Measurements from ENCODE around the gene ELL. TPM values are rescaled to one million over a fixed set of nuclear protein-coding genes. Genes with fewer than 3 reads are reported as not detected.

Gene ELL
- polyA plus RNA-seq, 4 donors: 8.3 to 13.8 (median 12.3) TPM

DNA sequence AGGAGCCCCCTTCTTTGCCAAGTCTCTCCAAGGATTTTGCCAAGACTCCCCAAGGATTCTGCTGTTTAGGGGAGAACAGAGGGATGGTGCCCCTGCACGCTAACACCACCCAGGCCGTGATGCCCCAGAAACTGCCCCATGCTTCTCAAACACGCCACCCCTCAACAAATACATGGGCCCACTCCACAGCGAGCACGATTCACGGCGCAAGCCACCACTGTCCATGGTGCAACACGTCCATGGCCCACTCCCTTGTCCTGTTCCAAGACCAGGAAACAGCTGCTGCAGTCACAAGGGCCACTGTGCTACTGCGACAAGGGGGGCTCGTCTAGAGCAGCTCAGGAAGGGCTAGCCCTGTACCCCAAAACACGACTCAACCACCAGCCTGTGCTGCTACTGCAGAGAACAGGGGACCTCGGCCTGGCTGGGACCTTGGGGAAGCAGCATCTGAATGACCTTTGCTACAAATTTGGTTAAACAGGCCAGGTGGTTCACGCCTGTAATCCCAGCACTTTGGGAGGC, 47.4 kb downstream of the ELL start:
- DNase-seq (ENCODE audit: low read depth in 4 of 4, low spot score in 2 of 4): no peak

DNA sequence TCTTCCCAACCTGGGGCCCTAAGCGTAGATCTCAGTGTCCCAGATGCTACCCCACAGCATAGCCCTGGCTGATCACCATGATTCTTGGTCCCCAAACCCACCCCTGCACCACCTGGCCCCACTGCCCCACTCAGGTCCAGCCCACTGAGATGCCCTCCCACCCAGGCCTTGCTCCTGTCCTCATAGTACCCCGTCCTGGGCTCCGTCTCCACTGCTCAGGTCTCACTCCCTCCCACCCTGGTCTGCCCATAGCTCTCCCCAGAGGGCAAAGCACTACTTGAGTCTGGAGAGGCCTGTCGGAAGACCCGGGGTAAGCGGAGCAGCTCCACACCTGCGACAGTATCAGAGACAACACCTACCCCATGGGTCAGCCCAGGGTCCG, 48.2 kb downstream of the ELL start:
- no peak for DNase-seq (ENCODE audit: low read depth in 4 of 4, low spot score in 2 of 4)

DNA sequence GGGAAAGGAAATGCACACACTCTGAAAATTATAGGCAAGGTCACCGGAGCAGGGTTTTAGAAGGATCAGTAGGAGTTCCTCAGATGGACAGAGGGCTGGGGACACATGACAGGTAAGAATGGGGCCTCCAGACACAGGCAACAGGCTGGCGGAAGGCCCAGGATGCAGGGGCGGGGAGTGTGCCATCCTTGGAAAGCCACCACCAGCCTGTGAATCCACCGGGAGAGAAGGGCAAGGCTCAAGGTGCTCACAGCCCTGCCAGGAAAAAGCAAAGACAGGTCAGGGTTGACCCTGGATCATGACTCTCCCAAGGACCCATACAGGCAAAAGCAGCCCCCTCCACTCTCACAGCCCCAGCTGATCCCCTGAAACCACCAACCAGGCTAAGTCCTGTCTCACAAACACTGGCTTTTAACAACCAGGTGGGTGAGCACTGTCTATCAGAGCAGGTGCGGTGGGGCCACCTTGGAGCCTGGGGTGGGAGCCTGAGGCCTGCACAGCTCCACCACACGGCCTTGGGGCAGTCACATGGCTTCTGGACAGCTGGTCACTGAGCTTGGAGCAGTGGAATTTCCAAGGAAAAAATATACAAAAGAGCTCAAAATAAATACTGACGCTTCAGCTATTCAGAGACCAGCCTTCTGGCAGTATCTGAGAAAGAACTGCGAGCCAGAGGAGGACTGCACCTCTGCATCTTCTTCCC, 48.7 kb downstream of the ELL start:
- no peak for DNase-seq (ENCODE audit: low read depth in 4 of 4, low spot score in 2 of 4)

DNA sequence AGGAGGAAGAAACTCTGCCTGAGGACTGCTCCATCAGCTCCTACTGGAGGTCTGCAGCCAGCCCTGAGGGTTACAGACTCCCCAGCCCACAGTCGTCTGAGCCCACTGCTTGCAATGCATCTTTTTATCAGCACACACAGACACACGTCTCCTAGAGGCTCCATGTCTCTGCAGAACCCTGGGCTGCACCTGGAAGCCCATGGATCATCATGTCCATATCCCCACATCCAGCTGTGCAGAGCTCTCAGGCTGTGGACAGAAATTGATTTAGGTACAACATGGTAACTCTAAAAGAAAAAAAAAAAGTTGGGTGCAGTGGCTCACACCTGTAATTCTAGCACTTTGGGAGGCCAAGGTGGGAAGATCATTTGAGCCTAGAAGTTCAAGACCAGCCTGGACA, 51.1 kb downstream of the ELL start:
- DNase-seq (ENCODE audit: low read depth in 4 of 4, low spot score in 2 of 4): no peak

DNA sequence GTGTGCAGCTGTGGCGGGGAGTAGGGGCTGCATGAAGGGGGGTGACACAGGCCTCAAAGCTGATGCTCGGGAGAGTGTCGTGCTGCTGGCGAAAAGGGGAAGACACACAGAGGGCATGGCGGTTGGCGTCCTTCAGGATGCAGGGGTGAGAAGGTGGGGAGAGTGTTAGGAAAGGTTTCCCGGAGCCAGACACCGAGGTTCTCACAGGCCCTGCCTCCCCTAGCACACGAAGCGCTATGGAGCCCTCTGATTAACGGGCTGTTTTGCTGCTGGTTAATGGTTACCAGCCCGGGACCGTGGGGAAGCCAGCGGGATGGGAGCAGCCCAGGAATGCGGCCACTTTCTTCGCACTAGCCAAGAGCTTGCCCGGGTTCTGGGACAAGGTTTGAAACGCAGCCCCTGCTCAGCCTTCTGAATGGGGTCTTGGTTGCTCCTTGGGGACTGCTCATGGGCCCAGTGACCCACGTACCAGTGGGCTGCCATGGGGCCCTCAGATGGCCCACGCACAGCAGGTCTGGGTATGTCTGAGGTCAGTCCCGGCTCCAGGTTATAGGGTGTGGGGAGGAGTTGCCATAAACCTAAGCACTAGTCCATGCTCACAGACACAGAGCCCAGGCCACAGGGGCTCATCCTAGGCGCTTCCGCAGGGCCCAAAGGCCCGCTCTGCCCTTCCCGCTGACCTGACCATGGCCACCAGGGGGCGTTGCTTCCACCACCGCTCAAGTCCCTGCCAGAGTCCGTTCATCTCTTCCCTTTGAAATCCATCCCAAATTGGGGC, 52.6 kb downstream of the ELL start:
- DNase-seq (ENCODE audit: low read depth in 4 of 4, low spot score in 2 of 4): no peak

DNA sequence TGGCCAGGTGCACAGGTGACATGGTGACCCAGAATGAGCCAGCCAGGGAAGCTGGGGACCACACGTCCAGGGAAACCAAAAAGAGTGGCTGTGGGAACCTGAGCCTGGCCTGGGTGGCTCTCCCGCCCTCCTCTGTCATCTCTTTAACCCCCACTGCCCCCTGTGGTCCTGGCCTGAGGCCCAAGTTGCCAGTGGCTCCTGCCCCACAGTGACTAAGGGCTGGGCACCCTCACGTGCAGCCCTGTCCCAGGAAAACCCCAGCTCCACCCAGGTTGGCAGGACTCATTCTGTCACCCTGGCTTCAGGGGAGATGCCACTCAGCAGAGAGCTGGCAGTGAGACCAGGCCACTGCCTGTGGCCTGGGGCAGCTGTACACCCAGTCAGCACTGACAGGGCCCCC, 53.4 kb downstream of the ELL start:
- DNase-seq (ENCODE audit: low read depth in 4 of 4, low spot score in 2 of 4): no peak

DNA sequence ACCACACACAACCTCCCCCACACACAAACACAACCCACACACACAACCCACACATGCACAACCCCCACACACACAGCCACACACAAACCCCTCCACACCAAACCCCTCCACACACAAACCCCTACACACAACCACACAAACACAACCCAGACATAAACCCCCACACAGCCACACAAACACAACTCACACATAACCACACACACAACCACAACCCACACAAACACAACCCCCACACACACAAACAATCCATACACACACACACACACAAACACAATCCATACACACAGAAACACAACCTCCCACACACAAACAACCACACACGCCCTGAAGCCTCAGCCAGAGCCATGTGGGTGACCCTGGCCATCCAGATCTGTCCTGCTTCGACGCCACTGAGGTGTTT, 53.9 kb downstream of the ELL start:
- no peak for DNase-seq (ENCODE audit: low read depth in 4 of 4, low spot score in 2 of 4)

DNA sequence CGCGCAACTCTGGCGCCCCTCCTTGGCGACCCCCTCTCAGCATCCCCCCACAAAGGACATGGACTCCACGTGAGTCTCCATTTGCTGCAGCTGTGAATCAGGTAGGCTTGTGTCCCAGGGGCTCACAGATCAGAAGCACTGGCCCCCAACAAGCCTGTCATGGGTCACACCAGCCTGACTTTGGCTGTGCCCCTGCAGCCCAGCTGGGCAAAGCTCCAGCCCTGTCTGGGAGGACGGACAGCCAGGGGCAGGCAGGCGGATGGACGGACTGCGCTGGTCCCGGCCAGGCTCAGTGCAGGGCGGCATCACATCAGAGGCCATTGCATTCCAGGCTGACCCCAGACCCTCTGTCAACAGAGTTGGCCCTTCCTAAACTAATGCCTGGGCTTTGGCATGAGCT, 55.5 kb downstream of the ELL start:
- no peak for DNase-seq (ENCODE audit: low read depth in 4 of 4, low spot score in 2 of 4)

DNA sequence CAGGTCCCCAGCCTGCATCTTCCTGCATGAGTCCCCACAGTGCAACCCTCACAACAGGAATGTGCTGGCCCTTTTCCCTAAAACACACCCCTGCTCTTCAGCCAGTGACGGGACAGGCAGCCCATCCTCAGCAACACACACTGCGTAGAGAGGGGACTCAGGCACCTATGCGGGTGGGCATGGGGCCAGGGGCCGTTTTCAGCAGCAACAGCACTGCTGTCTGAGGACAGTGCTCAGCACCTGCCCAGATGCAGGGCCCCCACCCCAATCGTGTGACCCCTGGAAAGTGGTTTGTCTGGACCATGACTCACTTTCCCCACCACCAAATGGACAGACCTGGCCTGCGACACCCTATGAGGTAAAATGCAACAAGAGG, 55.9 kb downstream of the ELL start:
- DNase-seq (ENCODE audit: low read depth in 4 of 4, low spot score in 2 of 4): no peak

DNA sequence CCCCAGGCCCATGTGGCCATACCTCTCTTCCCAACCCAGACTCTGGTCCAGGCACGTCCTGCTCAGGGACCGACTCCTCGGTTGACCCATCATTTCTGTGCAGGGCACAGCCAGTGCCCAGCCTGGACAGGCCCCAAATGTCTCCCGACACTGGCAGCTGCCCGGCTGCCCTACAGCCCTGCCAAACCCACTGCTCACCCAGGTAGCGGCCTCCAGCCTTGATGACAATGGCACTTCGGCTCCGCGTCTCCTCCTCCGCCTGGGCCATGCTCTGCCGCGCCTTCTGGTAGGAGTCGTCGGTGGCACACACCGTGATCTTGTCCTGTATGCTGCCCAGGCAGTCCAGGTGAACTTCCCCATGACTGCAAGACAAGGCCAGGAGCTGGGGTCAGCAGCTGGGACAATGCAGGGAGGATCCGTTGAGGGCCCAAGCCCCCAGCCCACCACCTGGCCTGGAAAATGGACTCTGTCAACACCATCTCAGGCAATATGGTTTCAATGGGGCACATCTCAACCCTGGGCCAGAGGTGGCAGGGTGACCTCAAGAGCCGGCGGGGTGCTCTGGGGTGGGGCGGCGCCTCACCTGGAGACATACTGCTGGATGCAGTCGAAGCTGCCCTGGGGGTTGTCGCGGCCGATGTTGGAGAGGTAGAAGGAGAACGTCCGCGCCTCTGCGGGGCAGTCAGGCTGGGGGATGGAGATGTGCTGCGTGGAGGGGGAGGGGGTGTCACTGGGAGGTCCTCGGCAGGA, 56.5 kb downstream of the ELL start:
- no peak for DNase-seq (ENCODE audit: low read depth in 4 of 4, low spot score in 2 of 4)

DNA sequence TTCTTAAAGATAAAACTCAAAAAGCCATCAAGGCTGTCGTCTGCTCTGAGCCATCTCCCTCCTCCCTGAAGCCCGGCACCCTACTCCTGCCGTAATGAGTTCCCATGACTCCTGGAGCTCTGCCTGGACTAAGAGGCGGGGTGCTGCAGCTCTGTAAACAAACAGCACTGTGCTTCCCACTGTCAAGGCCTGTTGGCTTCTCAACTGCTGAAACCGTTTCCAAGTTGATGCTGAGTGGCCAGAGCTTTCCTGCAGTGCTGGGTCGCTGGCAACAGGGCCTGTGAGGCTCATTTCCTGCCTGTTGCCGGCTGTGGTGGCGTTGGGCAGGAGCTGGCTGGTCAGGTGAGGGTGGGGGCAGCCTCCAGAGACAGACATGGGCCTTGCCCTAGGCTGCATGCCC, 57.2 kb downstream of the ELL start:
- DNase-seq (ENCODE audit: low read depth in 4 of 4, low spot score in 2 of 4): no peak

DNA sequence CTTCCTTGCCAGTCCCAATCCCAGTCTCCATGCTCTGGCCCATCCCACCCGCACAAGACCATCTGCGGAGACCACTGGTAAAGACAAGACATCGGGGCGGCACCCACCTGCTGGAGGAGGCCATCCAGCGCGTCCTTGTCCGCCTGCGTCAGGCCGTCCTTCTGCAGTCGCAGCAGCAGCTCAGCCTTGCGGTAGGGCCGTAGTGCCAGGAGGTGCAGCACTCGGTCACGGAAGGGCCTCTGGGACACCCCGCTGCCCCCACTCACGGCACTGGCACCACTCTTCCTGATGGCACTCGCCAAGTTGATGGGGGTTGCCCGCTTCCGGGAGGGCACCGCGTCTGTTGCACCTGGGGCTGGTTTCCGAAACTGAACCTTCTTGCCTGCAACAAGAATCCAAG, 60.4 kb downstream of the ELL start:
- no peak for DNase-seq (ENCODE audit: low read depth in 4 of 4, low spot score in 2 of 4)

DNA sequence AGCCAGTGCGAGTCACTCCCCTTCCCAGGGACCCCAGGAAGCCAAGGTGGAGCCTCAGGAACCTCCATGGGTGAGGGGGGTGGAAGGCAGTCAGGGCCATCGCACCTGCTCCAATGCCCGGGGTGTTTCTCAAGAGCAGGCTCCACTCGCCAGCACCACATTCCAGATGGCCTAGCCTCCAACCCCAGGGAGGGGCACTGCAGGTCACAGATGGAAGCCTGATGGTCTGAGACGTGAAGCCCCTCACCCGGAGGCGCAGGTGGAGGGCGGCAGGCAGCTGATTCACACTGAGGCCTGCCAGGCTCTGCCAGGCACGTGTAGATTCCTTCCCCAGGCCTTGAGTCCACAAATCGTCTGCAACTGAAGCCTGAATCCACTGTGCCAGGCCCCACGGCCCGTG, 61.0 kb downstream of the ELL start:
- no peak for DNase-seq (ENCODE audit: low read depth in 4 of 4, low spot score in 2 of 4)

DNA sequence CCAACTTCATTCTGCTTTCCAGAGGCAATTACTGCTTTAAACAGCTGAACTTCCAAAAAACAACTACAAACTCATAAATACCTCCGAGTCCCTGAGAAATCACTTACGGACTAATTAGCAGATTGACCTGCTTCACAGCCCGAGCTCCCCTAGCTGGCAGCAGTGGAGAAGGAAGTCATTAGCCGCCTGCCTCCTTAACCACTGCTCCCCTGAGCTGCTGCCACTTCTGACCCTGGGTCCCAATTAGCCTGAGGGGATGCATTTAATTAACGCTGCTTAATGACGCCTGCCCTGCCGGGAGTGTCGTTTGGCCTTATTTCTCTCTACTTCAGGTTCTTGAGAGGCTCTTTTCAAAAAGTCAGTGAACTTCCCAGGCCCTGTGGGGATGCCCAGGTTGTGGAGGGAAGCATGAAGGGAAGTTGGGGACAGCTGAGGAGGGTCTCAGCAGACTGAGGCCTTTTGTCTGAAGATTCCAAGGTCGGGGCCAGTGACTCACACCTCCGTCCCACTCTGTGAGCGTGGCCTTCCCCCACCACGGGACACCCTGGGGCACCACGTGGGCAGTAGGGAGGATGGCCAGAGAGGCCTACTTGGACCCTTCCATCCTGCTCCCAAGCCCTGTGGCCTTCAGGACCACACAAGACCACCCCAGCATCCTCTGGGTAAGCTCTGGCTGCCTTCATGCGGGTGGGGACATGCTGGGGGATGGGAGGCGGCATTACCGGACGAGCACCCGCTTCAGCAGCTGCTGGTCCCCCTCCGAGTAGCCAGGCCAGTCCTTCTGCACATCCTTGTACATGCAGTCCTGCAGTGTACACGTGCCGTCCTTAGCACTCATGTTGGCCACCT, 64.2 kb downstream of the ELL start:
- DNase-seq (ENCODE audit: low read depth in 4 of 4, low spot score in 2 of 4): no peak

DNA sequence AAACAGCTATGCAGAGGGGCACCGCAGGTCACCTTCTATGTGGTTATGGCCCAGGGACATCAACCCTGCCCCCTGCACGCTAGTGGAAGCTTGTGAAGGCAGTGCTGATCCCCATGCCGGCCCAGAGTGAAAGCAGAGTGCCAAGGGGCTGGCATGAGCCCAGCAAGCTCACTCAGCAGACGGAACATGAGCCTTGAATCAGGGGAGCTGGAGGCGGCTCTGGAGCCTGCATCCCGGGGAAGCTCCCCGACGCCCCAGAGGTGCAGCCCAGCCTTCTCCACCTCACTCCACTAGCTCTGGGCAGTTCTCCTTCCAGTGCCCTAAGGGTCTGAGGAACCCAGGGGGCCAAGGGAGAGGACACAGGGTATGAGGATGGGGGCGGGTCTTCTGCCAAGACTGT, 64.9 kb downstream of the ELL start:
- DNase-seq (ENCODE audit: low read depth in 4 of 4, low spot score in 2 of 4): no peak

DNA sequence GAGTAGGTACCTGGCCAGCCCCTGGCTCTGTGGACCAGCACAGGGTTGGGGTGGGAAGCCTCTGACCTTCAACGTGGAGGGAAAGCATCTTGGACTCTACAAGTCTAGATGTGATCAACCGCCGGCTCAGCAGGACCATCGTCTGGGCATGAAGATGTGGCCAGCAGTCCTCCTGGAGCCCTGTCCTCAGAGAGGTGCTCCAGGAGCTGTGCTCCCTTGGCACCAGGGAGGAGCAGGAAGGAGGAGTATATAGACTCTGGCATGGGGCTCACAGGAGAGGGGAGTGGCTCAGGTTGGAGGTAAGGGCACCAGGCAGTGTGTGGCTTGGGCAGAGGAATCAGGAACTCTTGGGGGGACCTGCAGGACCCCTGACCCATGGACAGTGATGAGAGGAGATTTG, 65.6 kb downstream of the ELL start:
- no peak for DNase-seq (ENCODE audit: low read depth in 4 of 4, low spot score in 2 of 4)

DNA sequence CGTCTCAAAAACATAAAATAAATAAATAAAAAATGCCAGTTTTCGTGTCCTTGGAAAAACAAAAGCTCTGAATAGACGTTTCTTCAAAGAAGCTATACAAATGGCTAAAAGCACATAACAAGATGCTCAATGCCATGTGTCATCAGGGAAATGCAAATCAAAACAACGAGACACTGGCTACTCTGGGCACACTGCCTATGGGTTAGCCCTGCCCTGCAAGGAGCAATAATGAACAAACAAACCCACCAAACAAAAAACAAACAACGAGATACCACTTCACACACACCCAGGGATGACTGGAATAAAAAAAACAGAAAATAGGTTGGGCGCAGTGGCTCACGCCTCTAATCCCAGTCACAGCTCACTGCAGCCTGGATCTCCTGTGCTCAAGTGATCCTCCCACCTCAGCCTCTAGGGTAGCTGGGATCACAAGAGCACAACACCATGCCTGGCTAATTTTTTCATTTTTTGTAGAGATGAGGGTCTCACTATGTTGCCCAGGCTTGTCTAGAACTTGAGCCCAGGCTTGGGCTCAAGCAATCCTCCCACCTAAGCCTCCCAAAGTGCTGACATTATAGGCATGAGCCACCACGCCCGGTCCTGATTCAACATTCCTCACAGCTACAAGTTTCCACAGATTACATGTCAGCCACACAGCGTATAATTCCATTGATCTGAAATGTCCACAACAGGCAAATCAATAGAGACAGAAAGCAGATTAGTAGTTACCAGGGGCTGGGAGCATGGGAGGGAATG, 68.4 kb downstream of the ELL start:
- no peak for DNase-seq (ENCODE audit: low read depth in 4 of 4, low spot score in 2 of 4)

DNA sequence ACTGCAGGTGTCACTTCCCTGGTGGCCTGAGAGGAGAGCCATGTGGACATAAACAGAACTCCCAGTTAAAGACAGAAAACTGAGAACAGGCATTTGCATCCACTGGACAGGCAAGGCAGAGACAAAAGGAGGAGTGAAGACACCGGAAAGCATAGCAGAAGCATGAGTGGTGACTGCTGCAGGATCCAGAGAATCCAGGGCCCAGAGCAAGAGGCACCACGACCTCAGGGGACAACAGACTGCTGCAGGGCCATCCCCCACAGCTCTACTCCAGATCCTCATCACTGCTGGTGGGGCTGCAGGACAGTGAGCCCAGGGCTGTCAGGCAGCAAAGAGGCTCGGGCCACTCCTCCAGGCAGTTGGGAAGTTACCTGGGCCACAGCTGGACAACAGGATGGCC, 69.5 kb downstream of the ELL start:
- no peak for DNase-seq (ENCODE audit: low read depth in 4 of 4, low spot score in 2 of 4)

DNA sequence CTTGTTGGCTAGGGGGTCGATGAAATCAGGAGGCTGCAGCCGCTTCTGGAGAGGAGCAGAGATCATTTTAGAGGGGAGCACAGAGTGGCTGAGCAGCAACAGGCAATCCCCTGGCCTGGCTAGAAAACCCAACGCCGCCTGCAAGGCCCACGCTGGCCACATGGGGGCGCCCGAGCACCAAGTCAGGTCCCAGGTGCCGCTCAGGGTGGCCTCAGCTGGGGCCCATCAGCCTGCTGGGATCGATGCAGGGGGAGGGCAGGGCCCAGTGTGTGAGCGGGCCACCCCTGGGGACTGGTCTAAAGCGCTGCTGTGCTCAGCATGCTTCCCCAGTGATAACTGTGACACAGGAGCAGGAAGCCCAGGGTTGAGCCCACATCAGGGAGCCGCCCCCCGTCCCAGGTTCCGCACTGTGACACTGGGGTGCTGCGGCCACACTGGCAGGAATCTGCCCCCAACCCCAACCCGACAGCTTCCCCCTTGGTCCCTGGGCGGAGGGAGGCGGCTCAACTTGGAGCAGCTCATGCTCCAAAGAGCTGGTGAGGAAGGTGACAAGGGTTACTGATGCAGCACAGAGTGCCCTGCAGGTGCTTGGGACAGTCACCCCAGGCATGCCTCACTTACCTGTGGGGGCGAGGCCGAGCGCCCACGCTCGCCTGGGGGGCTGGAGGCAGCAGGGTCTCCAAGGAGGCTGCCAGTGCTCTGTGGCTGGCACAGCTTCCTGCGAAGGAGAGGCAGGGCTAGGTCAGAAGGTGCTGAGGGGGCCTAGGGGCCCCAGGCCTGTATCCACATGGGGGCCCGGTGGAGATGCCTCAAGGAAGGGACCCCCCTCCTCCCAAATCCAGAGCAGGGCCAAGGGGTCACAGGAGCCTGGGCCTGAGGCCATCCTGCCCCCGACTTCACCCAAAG, 70.7 kb downstream of the ELL start:
- no peak for DNase-seq (ENCODE audit: low read depth in 4 of 4, low spot score in 2 of 4)
